ENCODE measurements around the gene PLCH2.

GRCh38 chr1:2538376-2538775 is 62.3 kb downstream of the PLCH2 start:
- no peak for TF ChIP-seq E2F5 (CRISPR knock-in tag; conservative IDR thresholded peaks at IDR 0.05)
- no peak for TF ChIP-seq CTCF (CRISPR knock-in tag; IDR thresholded peaks at IDR 0.05)
- TF ChIP-seq PREB (CRISPR knock-in tag; IDR thresholded peaks at IDR 0.05), result no peak
- TF ChIP-seq MXI1 (IDR thresholded peaks at IDR 0.05; ENCODE audit: borderline replicate concordance, low read depth, low read length), result no peak
- TF ChIP-seq POLR2AphosphoS5 (IDR thresholded peaks at IDR 0.05; ENCODE audit: low read depth, low read length), result no peak

All from HepG2 (cell line).